Measurements from ENCODE around the gene H1-8.

DNA sequence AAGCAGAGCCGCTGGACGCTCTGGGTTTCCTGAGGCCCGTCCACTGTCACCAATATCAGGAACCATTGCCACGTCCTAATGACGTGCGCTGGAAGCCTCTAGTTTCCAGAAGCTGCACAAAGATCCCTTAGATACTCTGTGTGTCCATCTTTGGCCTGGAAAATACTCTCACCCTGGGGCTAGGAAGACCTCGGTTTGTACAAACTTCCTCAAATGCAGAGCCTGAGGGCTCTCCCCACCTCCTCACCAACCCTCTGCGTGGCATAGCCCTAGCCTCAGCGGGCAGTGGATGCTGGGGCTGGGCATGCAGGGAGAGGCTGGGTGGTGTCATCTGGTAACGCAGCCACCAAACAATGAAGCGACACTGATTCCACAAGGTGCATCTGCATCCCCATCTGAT lies 11.3 kb upstream of the H1-8 start:
- no peak for TF ChIP-seq ZC3H10 (CRISPR knock-in tag; IDR thresholded peaks at IDR 0.05)
- no peak for TF ChIP-seq ARNTL (CRISPR knock-in tag; IDR thresholded peaks at IDR 0.05; ENCODE audit: borderline replicate concordance, low read depth)
- TF ChIP-seq RARB (CRISPR knock-in tag; IDR thresholded peaks at IDR 0.05): no peak
- TF ChIP-seq, protein P1, sequence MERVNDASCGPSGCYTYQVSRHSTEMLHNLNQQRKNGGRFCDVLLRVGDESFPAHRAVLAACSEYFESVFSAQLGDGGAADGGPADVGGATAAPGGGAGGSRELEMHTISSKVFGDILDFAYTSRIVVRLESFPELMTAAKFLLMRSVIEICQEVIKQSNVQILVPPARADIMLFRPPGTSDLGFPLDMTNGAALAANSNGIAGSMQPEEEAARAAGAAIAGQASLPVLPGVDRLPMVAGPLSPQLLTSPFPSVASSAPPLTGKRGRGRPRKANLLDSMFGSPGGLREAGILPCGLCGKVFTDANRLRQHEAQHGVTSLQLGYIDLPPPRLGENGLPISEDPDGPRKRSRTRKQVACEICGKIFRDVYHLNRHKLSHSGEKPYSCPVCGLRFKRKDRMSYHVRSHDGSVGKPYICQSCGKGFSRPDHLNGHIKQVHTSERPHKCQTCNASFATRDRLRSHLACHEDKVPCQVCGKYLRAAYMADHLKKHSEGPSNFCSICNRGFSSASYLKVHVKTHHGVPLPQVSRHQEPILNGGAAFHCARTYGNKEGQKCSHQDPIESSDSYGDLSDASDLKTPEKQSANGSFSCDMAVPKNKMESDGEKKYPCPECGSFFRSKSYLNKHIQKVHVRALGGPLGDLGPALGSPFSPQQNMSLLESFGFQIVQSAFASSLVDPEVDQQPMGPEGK (CRISPR knock-in tag; IDR thresholded peaks at IDR 0.05; ENCODE audit: borderline replicate concordance): no peak
